GM10248 (cell line): ENCODE measurements around the gene CCDC83.

Source experiments
- CTCF ChIA-PET: fragments of 300-600 bp; sonication (Branson Sonifier 250); formaldehyde crosslinking; extraction: SDS; loops from one replicate; lab custom pipeline; 2021; ENCODE audit warnings: antibody characterized with exemption; lab: Yijun Ruan, JAX
- POLR2A ChIA-PET: fragments of 350-650 bp; sonication (Branson Sonifier 250); formaldehyde crosslinking; extraction: SDS; loops from one replicate; lab custom pipeline; 2020; ENCODE audit warnings: antibody characterized with exemption; lab: Yijun Ruan, JAX
- DNase-seq: peaks from one replicate; pipeline ENCODE4 v3.0.0; 2012; ENCODE audit errors: extremely low spot score
- CTCF ChIP-seq: IDR thresholded peaks from 2 replicates; pipeline ENCODE4 v1.5.1; 2012; ENCODE audit warnings: mild to moderate bottlenecking, low read depth; ENCODE audit errors: extremely low read depth, missing control alignments, control extremely low read depth

CCDC83 gene

GRCh38 chr11:85953491-85954143 lies 98.4 kb downstream of the CCDC83 start:
- POLR2A ChIA-PET = no interaction called here
- no peak for TF ChIP-seq CTCF
- no peak for DNase-seq
- CTCF ChIA-PET = interaction anchor here (1.6 kb wide), 1 partner anchor 338 kb away, joined by 3 read pairs; no protein-coding TSS in a partner anchor

- ChIA-PET POLR2A (interaction anchor here (0.7 kb wide), 1 partner anchor 256 kb away, joined by 5 read pairs; no protein-coding TSS in a partner anchor), CTCF (interaction anchor here (1.1 to 1.3 kb wide), 3 partner anchors 11 to 33 kb away, joined by 3 read pairs; no protein-coding TSS in a partner anchor)
- no peak for DNase-seq
- no peak for TF ChIP-seq CTCF
Observed at GRCh38 chr11:85955531-85955930, 100.3 kb downstream of the CCDC83 start.

- no peak for DNase-seq
- no peak for TF ChIP-seq CTCF
- CTCF ChIA-PET = no interaction called here
- POLR2A ChIA-PET = no interaction called here
Observed at GRCh38 chr11:85960678-85961077, 105.5 kb downstream of the CCDC83 start.

- no peak for DNase-seq
- CTCF ChIA-PET = interaction anchor here (0.7 kb wide), 1 partner anchor 10 kb away, joined by 3 read pairs; no protein-coding TSS in a partner anchor
- no peak for TF ChIP-seq CTCF
- POLR2A ChIA-PET = no interaction called here
Observed at GRCh38 chr11:85961130-85961529, 105.9 kb downstream of the CCDC83 start.

- POLR2A ChIA-PET = no interaction called here
- no peak for DNase-seq
- TF ChIP-seq CTCF = no peak
- CTCF ChIA-PET = interaction anchor here (0.7 kb wide), 1 partner anchor 11 kb away, joined by 3 read pairs; no protein-coding TSS in a partner anchor
Observed at GRCh38 chr11:85961930-85962363, 106.8 kb downstream of the CCDC83 start.

GRCh38 chr11:85965202-85965601 lies 110.0 kb downstream of the CCDC83 start:
- DNase-seq = no peak
- ChIA-PET POLR2A (no interaction called here), CTCF (interaction anchor here (1.7 kb wide), 1 partner anchor 27 kb away, joined by 6 read pairs; no protein-coding TSS in a partner anchor)
- TF ChIP-seq CTCF = no peak
